Fibroblast of skin of scalp (primary cell): ENCODE results near the gene SLC39A7.
A peak's percentile ranks its signal among the peaks of the same experiment; 100 is the strongest.

Experiments
- DNase-seq: peaks from one replicate; pipeline ENCODE4 v3.0.0-alpha.2; 2013

The SLC39A7 gene

DNA sequence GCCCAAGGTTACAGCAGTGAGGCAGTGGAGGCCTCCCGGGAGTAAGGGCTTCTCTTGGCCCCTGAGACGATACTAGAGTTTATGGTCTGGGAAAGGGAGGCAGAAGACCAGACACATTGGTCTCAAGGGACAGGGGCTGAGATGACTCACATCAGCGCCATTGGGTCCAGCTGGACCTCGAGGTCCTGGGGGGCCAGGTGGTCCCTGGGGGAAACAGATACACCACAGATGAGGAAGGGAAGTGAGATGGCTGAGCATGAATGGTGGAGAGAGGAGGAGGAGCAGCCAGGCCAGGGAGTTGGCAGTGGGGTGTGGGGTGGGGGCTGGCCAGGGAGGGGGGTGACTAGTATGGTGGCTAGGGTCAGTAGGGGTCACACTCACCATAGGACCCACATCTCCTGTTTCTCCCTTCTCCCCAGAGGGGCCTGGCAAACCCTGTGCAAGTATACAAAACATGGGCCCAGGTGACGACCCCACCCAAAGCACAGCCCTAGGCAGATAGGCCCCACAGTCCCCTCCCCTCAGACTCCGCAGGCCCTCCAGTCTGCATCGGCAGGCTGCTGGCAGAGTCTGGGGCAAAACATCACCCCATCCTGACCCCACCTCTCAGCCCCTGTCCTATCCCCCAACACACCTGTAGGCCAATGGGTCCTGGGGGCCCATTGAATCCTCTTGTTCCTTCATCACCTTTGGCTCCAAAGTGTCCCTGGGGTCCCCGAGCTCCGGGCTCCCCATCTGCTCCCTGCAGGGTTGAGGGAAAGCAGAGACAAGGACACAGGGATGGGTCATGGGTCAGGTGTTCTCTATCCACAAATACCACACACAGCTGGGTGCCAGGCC lies 30.3 kb upstream of the SLC39A7 start:
- no peak for DNase-seq

DNA sequence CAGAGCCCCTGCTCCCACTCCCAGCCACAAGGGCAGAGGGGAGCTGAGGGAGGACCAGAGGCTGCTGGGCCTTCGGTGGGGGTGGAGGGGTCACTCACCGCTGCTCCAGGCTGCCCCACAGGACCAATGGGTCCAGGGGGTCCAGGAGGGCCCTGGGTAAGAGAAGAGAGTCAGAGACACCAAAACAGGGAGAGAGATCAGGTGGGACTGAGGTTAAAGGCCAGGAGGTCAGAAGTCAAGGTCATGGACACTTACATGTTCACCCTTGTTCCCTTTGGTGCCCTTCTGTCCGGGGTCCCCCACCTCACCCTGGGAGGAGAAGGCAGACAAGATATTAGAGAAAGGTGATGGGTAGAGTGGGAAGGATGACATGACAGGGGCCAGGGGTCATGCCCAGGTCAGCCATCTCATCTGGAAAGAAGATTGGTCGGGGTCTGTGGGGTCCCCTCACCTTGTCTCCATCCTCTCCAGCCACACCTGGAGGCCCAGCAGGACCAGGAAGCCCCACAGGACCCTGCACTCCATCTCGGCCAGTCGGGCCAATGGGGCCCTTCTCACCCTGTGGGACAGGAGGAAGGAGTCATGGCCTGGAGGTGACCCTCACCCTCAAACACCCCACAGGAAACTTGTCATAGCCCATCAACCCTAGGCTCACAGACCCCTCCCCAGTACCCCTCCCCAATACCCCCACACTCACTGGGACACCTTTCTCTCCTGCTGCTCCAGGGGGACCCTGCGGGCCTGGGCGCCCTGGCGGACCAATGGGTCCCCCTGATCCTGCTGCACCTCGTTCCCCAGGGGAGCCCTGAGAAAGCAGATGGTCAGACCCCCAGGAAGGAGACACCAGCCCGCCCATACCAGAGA lies 29.4 kb upstream of the SLC39A7 start:
- DNase-seq = no peak

DNA sequence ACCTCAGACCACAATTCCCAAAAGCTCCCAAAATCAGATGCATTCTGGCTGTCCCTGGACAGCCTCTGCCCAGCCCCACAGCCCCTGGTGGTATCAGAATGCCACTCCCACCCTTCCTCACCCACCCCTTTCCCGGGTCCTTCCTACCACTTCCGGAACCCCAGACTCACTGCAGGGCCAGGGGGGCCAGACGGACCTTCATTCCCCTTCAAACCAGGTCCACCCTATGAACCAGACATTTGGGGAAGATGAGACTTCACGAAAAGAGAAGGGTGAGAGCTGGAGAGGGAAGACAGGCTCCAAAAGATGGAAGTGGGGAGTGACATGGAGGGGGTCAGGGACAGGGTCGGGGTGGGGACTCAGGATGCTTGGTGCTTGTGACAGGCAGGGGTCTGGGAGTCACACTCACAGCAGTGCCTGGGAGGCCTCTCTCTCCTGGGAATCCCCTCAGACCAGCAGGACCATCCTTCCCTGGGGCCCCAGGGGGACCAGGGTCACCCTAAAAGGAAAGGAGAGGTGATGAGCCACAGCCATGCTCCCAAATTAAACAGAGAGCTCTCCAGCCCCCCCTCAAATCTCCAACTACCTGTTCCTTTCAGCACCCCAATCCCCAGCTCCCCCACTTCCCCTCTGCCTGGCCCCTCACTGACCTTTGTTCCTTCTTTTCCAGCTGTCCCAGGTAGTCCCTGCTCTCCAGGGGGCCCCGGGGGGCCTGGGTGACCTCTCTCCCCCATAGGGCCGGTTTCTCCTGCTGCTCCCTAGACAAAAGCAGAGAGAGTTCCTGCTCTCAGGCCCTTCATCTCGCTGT lies 28.6 kb upstream of the SLC39A7 start:
- no peak for DNase-seq

DNA sequence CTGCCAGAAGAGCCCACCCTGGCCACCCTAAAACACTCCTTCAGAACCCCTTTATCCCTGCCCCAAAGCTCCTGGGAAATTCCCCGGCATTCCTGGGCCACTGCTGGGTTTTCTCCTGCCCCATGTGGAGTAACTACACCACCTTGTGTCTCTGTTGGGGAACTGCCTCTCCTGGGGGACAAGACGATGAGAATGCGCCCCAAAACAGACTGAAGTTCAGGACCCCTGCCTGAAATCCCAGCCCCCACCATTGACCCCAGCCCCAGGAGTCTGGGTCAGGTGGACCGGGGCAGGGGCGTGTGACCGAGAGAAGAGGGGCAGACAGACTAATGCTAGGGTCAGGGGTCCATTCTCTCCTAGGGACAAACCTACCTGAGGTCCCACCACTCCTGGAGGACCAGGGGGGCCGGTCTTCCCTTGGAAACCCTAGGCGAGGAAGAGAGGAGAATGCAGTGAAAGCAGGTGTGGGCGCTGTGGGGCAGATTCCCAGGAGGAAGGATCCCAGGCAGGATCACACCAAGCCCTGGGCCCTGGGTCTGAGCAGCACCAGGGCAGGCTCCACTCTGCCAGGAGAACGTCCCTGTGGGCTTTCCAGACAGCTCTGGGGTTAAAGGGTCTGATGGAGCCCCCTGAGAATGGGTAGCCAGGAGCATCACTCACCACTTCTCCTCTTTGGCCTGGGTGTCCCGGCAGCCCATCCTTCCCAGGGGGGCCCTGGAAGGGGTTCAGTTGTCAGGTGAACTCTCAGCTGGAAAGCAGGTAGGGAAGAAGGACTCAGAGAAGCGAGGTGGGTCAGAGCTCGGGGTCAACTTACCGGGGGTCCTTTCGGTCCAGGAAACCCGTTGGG lies 27.8 kb upstream of the SLC39A7 start:
- DNase-seq = peak; percentile 33

DNA sequence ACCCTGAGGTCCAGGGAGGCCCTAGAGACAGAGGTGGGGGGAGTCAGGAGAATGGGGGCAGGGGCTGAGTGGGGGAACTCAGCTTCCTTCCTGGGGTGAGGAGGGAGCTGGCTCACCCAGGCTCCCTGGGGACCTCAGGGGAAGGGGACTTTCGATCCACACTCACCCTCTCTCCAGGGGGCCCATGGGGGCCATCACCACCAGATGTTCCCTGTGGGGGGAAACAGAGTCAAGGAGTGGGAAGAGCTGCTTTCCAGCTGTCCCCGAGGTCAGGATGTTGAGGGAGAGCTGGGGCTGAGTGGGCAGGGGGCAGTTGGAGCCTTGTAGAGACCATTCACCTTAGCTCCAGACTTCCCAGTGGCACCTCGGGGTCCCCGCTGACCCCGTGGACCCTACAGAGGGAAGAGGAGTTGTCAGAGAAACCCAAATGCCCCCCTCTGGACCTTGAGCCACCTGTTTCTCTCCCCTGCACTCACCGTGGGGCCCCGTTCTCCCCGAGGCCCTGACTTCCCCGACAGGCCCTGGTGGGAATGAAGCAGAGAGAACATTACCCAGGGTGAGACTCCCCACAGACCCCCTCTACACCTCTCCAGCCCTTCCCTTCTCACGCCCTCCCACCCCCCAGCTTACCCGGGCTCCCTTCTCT lies 27.0 kb upstream of the SLC39A7 start:
- no peak for DNase-seq

DNA sequence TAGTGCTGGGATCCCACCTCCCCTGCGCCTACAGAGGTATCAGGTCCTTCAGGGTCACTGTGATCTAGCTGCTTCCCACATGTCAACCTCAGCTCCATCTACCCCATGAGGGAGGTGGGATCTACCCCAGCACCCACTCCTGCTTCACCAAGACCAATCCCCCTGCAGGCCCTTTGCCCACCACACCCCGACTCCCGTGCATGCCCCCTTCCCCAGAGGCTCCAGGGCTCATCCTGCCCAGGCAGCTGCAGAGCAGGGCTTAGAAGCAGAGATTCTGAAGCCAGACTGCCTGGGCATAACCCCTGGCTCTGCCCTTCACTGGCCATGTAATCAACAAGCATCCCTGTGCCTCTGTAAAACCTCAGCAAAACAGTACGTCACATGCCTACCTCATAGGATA lies 25.9 kb upstream of the SLC39A7 start:
- DNase-seq = no peak

DNA sequence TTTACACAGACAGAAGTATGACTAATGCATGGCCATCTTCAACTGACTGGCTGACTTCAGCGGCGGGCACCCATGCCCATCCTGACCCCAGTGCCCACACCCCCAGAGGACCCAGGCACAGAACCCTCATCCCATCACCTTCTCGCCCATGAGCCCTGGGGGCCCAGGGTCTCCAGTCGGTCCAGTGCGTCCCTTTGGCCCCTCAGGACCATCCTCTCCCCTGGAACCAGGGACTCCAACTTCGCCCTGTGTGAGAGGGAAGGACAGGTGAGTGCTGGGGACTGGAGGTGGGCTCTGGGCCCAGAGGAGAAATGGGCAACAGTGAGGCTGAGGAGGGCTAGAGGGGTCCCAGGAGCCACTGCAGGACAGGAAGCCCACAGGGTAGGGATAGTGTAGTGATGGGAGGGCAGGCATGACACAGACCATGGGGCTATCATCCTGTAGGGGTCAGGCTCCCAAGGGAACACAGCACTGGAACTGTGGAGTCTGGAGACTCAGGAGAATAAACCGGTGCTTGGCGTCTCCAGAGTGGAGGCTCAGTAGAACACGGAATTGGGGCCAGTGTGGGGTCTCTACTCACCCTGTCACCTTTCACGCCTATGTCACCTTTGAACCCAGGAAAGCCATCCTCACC lies 25.1 kb upstream of the SLC39A7 start:
- no peak for DNase-seq

DNA sequence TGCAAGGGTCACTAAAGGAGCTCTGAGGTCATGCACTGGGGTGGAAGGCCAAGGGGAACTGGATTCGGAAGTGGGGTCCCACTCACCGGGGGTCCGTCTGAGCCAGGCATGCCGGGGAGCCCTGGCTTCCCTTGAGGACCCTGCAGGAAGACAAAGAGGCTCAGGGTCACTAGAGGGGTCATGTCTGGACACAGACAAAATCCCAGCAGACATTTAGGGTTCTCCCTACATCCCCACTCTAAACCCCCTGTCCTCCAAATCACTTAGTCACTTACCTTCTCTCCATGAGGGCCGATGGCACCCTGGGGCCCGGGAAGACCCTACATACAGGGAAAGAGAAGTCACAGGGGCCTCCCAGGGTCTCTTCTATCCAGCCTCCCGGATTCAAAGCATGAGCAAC lies 23.8 kb upstream of the SLC39A7 start:
- DNase-seq = no peak

DNA sequence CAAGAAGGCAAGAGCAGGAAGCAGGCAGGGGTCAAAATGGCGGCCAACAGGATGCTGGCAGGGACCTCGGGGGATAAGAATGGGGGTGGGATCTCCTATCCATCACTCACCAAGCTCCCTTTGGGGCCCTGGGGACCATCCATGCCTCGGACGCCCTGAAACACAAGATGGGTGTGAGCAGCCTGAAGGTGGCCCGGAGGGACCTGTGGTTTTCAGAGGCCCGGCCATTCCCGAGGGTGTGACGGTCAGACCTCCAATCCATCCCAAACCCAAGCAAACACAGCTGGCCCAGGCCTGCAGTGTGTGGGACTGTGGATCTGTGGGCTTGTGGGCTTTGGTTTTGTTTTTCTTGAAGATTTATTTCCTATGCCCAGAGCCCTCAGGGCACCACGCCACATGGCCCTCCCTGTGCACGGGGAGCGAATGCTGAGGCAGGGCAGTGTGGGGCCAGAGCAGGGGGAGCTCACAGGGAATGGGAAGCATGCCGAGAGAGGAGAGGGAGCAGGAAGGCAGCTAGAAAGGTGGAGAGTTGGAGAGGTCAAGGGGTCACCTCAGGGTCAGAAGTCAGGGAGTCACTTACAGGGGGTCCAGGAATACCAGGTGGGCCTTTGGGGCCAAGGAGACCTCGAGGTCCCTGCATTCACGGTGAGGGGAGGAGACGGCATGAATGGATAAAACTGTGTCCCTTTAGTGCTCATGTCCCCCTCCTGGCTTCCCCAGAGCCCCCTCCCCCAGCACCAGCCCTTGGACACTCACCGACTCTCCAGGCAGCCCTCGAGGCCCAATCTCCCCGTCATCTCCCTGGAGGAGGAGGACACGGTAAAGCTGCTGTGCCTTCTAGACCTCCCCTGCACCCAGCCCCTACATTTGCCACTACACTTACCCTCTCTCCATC lies 22.9 kb upstream of the SLC39A7 start:
- DNase-seq = no peak

DNA sequence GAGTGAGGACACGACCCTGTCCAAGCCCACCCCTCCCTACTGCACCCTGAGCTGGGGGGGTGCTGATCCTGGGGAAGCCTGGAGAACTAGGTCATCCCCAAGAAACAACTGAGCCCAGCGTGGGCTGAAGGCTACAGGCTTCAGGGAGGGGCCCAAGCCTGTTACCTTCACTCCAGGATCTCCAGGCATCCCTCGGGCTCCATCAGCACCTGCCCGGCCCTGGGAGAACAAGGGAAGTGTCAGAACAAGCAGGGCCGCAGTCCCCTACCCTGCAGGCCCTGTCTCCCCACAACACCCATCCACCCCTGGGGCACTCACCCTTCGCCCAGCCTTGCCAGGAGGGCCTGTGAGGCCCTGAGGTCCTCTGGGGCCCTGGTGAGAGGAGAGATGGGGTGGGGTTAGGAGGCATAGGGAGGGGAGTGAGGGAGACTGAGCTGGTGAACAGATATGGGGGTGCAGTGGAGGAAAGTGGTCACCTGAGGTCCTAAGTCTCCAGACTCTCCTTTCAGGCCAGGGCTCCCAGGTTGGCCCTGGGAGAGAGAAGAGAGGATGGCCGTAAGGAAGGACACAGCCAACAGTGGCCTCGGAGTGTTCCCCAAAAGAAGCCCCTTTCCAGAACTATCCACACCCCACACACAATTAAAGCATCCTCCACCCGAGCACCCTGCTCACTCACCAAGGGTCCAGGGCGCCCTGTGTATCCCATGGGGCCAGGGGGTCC lies 21.8 kb upstream of the SLC39A7 start:
- DNase-seq = no peak

DNA sequence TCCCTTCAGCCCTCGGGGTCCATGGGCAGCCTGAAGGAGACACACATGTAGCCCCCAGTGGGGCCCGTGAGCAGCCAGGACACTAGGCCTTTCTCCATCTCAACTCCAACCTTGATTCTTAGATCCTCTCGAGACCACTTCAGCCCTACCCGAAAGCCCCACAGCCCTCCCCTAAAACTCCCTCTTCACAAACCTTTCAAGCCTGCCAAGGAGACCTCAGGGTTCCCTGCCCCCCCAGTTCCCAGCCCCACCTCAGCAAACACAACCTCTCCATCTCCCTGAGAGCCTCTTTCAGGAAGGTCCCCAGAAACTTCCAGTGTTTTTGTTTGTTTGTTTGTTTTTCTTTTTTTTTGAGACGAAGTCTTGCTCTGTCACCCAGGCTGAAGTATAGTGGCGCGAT lies 19.5 kb upstream of the SLC39A7 start:
- DNase-seq = no peak

DNA sequence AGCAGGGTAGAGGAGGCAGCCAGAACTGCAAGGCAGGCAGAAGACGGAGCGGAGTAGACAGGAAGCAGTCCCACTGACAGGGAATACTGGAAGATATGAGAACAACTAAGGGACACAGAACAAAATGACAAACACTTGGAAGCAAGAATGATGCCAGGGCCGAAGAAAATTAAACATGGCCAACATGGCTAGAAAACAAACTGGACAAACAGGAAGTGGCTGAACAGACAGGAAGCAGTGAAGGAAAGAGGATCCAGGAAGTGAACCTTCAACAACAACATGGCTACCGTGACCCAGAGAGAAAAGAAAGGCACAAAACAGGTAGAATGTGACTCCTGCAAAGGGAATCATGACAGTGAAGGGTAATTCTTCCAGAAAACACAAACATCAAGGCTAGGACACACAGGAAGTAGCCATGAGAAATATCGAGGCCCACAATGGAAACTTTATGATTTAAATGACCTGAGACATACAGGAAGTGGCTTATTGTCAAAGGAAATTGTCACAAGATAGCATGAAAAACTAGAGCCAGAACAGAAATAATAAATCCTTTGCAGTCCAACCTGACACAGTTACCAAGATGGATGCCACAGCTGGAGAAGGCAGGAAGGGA lies 17.5 kb upstream of the SLC39A7 start:
- no peak for DNase-seq

DNA sequence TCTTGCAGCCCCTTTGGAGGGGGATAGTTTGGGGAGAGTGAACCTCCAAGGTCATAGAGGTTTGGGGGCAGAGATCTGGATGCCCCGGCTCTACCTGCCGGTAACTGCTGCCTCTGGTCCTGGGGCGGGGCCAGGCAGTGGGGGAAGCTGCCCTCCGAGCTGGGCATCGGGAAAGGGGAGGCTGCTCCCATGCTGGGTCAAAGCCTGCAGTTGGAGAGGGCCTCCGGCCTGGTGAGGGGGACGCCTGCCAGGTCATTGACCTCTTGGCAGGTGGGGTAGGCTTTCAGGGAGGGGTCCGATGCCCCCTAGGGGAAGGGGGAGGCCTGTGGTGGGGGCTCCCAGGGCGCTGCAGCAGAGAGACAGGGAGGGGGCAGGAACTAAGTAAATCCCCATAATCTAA lies 15.5 kb upstream of the SLC39A7 start:
- no peak for DNase-seq

DNA sequence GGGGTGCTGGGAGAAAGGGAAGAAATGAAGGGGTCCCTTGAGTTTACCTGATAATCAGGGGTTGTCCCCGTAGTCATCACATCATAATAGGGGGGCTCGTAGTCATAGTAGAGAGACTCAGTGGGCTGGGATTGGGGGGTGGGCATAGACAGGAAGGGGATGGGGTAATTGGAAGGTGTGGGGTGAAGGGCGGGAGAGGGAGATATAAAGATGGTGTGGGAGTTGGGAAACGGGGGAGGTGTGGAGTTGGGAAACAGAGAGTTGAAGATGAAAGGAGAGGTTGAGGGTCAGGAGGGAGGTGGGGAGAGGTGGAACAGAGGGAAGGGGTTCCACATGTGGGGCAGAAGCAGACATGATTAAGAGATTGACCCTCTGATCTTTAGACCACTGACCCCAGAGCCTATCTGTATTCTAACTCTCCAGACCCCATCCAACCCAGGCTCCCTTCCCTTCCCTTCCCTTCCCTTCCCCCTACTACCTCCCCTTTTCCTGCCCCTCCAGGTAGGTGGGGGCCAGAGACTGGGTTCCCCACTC lies 14.9 kb upstream of the SLC39A7 start:
- no peak for DNase-seq

DNA sequence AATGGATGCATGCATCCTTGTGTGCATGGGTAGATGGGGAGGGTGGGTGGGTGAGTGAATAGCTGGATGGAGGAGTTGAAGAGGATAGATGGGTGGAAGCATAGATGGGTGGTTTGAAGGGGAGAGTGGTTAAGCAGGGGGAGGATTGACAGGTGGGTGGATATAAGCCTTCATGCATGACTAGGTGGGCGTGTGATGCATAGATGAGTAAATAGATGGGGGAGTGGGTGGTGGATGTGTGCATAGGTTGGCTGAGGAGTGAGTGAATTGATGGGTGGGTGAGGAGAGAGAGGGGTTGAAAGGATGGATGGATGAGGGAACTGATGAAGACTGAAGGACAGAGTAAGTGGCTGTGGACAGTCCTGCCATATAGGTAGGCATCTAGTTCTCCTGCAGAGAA lies 12.9 kb upstream of the SLC39A7 start:
- DNase-seq = no peak

DNA sequence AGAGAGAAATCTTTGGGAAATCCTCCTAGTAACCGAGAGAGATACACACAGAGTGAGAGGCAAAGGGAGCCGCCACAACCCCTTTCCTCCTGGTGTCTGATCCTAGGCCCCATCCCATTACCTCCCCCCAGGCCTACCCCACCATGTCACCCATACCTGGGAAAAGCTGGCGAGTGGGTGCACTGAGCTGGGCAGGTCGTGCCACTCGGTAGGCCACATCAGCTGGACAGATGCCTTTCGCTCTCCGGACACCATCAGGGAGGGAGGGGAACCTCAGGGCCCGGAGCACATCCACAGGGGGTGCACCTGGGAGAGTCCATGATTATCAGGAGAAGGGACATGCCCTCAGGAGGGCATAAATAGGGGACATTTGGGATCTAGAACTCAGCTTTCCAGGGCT lies 11.5 kb upstream of the SLC39A7 start:
- no peak for DNase-seq

DNA sequence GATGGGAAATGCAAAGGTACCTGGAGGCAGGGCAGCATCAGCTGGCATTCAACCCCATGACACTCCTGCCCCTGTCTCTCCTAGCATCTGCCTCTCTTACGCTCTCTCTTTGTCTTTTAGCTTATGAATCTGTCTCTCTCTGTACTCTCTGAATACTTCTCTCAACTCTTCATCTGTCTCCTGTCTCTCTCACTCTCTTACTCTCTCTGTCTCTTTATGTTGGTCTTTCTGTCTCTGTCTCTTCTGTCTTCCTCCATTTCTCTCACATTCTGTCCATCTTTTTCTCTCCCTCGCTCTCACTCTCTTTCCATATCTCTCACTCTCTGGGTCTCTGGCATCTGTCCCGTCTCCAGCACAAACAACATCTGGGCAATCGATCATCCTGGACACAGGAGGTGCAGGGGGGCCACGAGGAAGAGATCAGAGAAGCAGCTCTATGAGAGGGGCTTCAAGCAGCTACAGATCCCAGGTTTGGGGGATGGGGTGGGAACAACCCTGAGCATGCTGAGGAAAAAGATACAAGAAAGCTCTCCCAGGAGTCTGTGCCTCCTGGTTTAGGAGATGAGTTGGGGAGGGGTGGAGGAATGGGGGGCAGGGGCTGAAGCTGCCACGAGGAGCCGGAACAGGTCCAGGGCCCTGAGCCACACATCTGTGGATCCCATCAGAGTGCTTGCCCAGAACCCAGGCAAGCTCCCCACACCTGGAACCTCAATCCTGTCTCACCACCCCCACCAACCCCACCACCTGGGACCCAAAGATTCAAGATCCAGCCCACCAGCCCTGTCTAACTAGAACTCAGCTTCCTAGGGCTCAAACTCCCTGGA lies 10.8 kb upstream of the SLC39A7 start:
- DNase-seq = no peak
